Measurements from ENCODE around the gene ACACB.

GRCh38 chr12:109273354-109273753, 157.0 kb downstream of the ACACB start:
- TF ChIP-seq CTCF (IDR thresholded peaks at IDR 0.05; ENCODE audit: poor library complexity, severe bottlenecking) = no peak
- no peak for TF ChIP-seq POLR2AphosphoS5 (IDR thresholded peaks at IDR 0.05)
- no peak for TF ChIP-seq REST (IDR thresholded peaks at IDR 0.05; ENCODE audit: borderline replicate concordance)
- no peak for TF ChIP-seq SMC3 (conservative IDR thresholded peaks at IDR 0.05; ENCODE audit: poor library complexity)

All from neural cell (in vitro differentiated cells).